Measurements from ENCODE around the gene CFHR4. TPM values are rescaled to one million over a fixed set of nuclear protein-coding genes. Genes with fewer than 3 reads are reported as not detected.
"Not testable (repeated sequence)": the region's sequence is repeated elsewhere in the genome, so short reads cannot be mapped to it uniquely, and the experiment has no call there.

Gene CFHR4
- not detected for total RNA-seq

- no peak for DNase-seq (ENCODE audit: low read depth in 2 of 3, low spot score in 2 of 3)
Measured at GRCh38 chr1:196887515-196888239, at the start of gene CFHR4. Gene CFHR4 (plus strand): TSS chr1:196888052. CDS start chr1:196888151, 99 bp downstream.

- DNase-seq (ENCODE audit: low read depth in 2 of 3, low spot score in 2 of 3): not testable (repeated sequence)
Measured at GRCh38 chr1:196849613-196850492, 38.0 kb upstream of the CFHR4 start.

GRCh38 chr1:196856053-196856452, 31.8 kb upstream of the CFHR4 start:
- no peak for DNase-seq (ENCODE audit: low read depth in 2 of 3, low spot score in 2 of 3)

GRCh38 chr1:196857188-196857587, 30.7 kb upstream of the CFHR4 start:
- no peak for DNase-seq (ENCODE audit: low read depth in 2 of 3, low spot score in 2 of 3)

GRCh38 chr1:196858811-196859210, 29.0 kb upstream of the CFHR4 start:
- no peak for DNase-seq (ENCODE audit: low read depth in 2 of 3, low spot score in 2 of 3)

GRCh38 chr1:196860323-196860884, 27.4 kb upstream of the CFHR4 start:
- DNase-seq (ENCODE audit: low read depth in 2 of 3, low spot score in 2 of 3): no peak

- DNase-seq (ENCODE audit: low read depth in 2 of 3, low spot score in 2 of 3): no peak
Measured at GRCh38 chr1:196861429-196861828, 26.4 kb upstream of the CFHR4 start.

- no peak for DNase-seq (ENCODE audit: low read depth in 2 of 3, low spot score in 2 of 3)
Measured at GRCh38 chr1:196866974-196867373, 20.9 kb upstream of the CFHR4 start.

- DNase-seq (ENCODE audit: low read depth in 2 of 3, low spot score in 2 of 3): no peak
Measured at GRCh38 chr1:196873385-196873784, 14.5 kb upstream of the CFHR4 start.

GRCh38 chr1:196875935-196876334, 11.9 kb upstream of the CFHR4 start:
- DNase-seq (ENCODE audit: low read depth in 2 of 3, low spot score in 2 of 3): no peak

- DNase-seq (ENCODE audit: low read depth in 2 of 3, low spot score in 2 of 3): no peak
Measured at GRCh38 chr1:196877964-196878363, 9.9 kb upstream of the CFHR4 start.

- DNase-seq (ENCODE audit: low read depth in 2 of 3, low spot score in 2 of 3): not testable (repeated sequence)
Measured at GRCh38 chr1:196886560-196886959, 1.3 kb upstream of the CFHR4 start.

GRCh38 chr1:196890668-196891067, 2.8 kb downstream of the CFHR4 start:
- no peak for DNase-seq (ENCODE audit: low read depth in 2 of 3, low spot score in 2 of 3)

- no peak for DNase-seq (ENCODE audit: low read depth in 2 of 3, low spot score in 2 of 3)
Measured at GRCh38 chr1:196891251-196891650, 3.4 kb downstream of the CFHR4 start.

- no peak for DNase-seq (ENCODE audit: low read depth in 2 of 3, low spot score in 2 of 3)
Measured at GRCh38 chr1:196896355-196896754, 8.5 kb downstream of the CFHR4 start.

- no peak for DNase-seq (ENCODE audit: low read depth in 2 of 3, low spot score in 2 of 3)
Measured at GRCh38 chr1:196897158-196897828, 9.4 kb downstream of the CFHR4 start.

- no peak for DNase-seq (ENCODE audit: low read depth in 2 of 3, low spot score in 2 of 3)
Measured at GRCh38 chr1:196902344-196902743, 14.5 kb downstream of the CFHR4 start.

GRCh38 chr1:196910215-196910614, 22.4 kb downstream of the CFHR4 start:
- DNase-seq (ENCODE audit: low read depth in 2 of 3, low spot score in 2 of 3): no peak

GRCh38 chr1:196912283-196912682, 24.4 kb downstream of the CFHR4 start:
- not testable (repeated sequence) for DNase-seq (ENCODE audit: low read depth in 2 of 3, low spot score in 2 of 3)

- DNase-seq (ENCODE audit: low read depth in 2 of 3, low spot score in 2 of 3): not testable (repeated sequence)
Measured at GRCh38 chr1:196926839-196927238, 39.0 kb downstream of the CFHR4 start.

- not testable (repeated sequence) for DNase-seq (ENCODE audit: low read depth in 2 of 3, low spot score in 2 of 3)
Measured at GRCh38 chr1:196932853-196933252, 45.0 kb downstream of the CFHR4 start.

All from hematopoietic multipotent progenitor cell (in vitro differentiated cells).